AG10803 (cell line): ENCODE results near the gene DNAL1.

Experiments
- DNase-seq: peaks from one replicate; pipeline ENCODE4 v3.0.0; 2010; ENCODE audit warnings: low read depth
- H3K4me3 ChIP-seq: 2 replicates; pipeline ENCODE4 v1.5.1; 2011; ENCODE audit warnings: mild to moderate bottlenecking, low read length, control low read depth
- TF ChIP-seq, protein P1 (sequence below): conservative IDR thresholded peaks from 2 replicates; pipeline ENCODE4 v1.5.1; 2011; ENCODE audit warnings: mild to moderate bottlenecking, low read length, control low read depth, inconsistent platforms

The DNAL1 gene

DNA sequence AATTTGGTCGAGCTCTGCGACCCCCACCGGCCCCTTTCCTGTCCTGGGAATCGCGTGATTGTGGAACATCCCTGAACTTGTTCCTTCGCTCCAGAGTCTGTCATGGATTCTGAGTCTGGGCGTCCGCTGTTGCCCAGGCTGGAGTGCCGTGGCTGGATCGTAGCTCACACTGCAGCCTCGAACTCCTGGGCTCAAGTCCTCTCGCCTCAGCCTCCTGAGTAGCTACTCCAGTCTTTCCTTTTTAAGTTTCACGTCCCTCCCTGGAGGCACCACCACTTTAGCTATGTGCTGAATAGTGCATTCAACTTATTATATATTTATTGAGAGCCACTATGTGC is 31.8 kb upstream of the DNAL1 start:
- peak overlapping the region; percentile 61 for H3K4me3 ChIP-seq
- no peak for DNase-seq
- TF ChIP-seq, protein P1, sequence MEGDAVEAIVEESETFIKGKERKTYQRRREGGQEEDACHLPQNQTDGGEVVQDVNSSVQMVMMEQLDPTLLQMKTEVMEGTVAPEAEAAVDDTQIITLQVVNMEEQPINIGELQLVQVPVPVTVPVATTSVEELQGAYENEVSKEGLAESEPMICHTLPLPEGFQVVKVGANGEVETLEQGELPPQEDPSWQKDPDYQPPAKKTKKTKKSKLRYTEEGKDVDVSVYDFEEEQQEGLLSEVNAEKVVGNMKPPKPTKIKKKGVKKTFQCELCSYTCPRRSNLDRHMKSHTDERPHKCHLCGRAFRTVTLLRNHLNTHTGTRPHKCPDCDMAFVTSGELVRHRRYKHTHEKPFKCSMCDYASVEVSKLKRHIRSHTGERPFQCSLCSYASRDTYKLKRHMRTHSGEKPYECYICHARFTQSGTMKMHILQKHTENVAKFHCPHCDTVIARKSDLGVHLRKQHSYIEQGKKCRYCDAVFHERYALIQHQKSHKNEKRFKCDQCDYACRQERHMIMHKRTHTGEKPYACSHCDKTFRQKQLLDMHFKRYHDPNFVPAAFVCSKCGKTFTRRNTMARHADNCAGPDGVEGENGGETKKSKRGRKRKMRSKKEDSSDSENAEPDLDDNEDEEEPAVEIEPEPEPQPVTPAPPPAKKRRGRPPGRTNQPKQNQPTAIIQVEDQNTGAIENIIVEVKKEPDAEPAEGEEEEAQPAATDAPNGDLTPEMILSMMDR = no peak

DNA sequence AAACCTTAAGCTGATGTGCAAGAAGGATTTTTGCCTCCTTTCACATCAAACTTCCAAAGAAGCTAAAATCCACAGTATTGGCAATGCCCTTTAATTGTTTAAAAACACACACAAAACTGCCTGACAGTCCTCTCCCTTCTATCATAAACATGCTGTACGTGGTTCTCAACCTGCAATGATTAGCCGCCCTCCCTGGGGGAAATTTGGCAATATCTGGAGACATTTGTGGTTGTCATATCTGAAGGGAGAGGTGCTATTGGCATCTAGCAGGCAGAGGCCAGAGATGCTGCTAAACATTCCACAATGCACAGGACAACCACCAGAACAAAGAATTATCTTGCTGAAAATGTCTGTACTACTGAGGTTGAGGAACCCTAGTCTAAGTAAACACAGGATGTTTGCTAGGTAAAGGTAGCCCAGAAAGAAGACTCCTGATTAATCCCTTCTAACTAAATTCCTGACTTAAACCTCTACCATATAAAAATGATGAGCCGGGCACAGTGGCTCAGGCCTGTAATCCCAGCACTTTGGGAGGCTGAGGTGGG is 31.3 kb upstream of the DNAL1 start:
- TF ChIP-seq, protein P1 = no peak
- no peak for DNase-seq
- no peak overlapping the region for H3K4me3 ChIP-seq

DNA sequence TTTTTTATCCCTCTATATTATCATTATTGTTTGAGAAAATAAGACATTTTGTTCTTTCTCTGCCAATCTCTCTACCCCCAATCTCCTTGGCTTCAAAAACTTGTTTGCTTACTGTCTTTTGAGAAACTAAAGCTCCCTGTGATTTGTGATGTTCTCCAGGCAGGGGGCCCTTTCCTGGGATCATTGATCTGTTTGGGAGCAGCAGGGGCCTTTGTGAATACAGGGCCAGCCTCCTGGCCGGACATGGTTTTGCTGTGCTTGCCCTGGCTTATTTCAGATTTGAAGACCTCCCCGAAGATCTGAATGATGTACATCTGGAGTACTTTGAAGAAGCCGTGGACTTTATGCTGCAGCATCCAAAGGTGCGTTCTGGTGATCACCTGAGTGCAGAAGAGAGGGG is 28.0 kb upstream of the DNAL1 start:
- H3K4me3 ChIP-seq = no peak overlapping the region
- no peak for DNase-seq
- TF ChIP-seq, protein P1 = no peak

DNA sequence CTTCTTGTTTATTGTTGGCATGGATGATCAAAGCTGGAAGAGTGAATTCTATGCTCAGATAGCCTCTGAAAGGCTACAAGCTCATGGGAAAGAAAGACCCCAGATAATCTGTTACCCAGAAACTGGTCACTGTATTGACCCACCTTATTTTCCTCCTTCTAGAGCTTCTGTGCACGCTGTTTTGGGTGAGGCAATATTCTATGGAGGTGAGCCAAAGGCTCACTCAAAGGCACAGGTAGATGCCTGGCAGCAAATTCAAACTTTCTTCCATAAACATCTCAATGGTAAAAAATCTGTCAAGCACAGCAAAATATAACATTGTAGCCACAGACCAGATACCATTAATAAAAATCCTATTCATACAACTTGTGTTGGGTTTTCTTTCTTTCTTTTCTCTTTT is 25.3 kb upstream of the DNAL1 start:
- TF ChIP-seq, protein P1 = no peak
- no peak overlapping the region for H3K4me3 ChIP-seq

DNA sequence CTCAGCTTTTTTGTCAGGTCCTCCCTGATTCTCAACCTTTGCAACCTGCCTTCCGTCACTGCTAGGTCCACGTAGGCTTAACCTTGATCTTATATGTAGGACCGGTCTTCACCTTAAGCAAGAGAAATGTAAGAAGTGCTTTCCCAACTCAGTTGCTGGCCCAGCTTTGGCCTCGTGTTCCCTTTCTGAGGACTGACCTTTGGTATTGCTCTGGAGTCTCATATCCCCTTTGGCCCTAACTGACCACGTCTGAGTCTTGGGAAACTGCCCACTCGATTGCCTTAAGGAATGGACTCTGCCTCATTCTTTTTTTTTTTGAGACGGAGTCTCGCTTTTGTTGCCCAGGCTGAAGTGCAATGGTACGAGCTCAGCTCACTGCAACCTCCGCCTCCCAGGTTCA is 24.5 kb upstream of the DNAL1 start:
- TF ChIP-seq, protein P1 = no peak
- H3K4me3 ChIP-seq = no peak overlapping the region
- DNase-seq = no peak

More for the DNA sequence above, 25.3 kb upstream of the DNAL1 start:
- no peak for DNase-seq

DNA sequence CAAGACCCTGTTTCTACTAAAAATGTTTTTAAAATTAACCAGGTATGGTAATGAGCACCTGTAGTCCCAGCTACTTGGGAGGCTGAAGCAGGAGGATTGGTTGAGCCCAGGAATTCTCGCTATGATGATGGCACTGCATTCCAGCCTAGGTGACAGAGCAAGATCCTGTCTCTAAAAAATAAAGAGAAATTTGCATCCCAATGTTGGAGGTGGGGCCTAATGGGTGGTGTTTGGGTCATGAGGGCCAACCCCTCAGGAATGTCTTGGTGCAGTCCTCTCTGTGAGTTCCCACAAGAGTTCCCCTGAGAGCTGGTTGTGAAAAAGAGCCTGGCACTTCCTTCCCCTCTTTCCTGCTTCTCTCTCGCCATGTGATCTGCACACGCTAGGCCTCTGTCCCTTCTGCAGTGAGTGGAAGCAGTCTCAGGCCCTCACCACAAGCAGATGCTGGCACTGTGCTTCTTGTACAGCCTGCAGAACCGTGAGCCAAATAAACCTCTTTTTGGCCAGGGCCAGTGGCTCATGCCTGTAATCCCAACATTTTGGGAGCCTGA is 21.2 kb upstream of the DNAL1 start:
- DNase-seq = no peak
- no peak overlapping the region for H3K4me3 ChIP-seq
- TF ChIP-seq, protein P1 = no peak

DNA sequence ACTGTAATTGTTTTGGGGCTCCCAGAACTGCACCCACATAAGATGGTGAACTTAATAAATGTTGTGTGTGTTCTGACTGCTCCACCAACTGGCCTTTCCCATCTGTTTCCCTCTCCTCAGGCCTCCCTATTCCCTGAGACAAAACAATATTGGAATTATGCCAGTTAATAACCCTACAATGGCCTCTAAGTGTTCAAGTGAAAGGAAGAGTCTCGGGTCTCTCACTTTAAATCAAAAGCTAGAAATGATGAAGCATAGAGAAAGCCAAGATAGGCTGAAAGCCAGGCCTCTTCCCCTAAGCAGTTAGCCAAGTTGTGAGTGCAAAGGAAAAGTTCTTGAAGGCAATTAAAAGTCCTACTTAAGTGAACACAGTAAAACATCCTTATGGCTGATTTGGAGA is 19.1 kb upstream of the DNAL1 start:
- no peak overlapping the region for H3K4me3 ChIP-seq
- DNase-seq = no peak
- TF ChIP-seq, protein P1 = no peak
